SW 1271 (cell line): ENCODE data around the gene CDR2L.
"Not testable (repeated sequence)": the region's sequence is repeated elsewhere in the genome, so short reads cannot be mapped to it uniquely, and the experiment has no call there.

Source experiments
- DNase-seq, 2 experiments: peaks; one replicate each; lab custom pipeline; 2025; lab: John Stamatoyannopoulos, UW

Gene CDR2L

DNA sequence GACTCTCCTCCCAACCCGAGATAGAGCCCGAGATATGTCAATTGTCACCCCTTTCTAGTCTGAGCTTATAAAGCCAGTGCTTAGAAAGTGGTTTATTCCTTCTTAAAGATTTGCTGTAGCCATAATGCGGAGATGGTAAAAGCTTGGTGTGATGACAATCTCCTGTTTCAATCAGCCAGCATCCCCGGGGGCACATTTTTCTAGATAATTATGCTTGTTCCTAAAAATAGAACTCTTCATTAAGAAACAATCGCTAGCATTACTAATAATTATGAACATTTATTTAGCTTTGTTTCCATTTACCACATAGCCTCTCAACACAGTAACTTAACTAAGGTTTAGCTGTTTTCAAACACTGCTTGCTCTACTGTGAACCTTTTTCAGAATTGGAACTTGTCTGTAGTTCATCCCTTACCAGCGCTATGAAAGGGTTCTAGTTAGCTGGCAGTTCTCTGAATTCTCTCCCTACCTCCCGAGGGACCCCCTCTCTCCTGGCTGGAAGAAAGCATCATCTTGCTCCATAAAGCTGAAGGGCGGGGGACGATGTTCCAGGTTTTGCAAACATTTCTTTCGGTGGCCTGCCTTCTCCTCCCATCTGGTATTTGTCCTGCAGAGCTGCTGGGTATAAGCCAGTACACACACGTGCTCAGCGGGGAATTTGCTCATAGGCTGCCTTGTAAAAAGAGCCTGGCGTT lies 24.1 kb downstream of the CDR2L start:
- no peak for DNase-seq

DNA sequence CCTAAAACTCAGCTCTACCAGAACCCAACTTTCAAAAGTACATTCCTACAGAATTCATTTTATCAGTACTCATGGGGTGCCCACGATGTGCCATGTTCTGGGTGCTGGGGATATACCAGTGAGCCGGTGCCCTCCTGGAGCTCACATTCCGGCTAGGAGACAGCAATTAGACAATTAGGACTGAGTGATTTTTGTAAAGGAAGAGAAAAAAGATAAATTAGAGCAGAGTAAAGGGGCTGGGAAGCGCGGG lies 24.6 kb downstream of the CDR2L start:
- DNase-seq: no peak

DNA sequence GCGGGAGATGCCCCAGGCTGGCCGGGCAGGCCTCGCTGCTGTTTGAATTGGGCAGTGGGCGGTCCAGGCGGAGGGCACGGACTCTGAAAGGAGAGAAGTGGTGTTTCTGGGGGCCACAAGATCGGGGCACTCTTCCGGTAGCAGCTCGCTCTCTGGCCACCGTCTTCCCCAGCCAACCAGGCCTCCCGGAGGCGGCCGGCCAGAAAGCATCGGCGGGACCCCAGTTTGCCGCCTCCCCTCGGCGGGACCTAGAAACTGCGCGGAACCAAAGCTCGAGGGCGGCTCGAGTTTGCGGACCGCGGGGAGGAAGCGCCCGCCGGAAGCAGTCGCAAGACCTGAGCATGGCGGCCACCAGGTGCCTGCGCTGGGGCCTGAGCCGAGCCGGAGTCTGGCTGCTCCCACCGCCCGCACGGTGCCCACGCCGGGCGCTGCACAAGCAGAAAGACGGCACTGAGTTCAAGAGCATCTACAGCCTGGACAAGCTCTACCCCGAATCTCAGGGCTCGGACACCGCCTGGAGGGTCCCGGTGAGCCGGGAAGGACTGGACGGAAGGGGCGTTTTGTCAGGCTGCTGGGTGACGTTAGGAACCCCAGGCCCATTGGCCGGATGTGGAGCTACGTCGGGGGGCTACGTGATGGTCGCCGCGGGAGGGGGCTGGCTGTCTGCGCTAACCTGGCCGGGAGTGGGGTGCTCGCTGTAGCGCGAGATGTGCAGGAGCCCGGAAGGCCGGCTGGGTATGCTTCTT lies 25.1 kb downstream of the CDR2L start, which contains the start of gene MRPL58:
MRPL58 (plus strand) TSS at position 325 of the 746 bp plus-strand sequence; CDS start at position 342, 17 bp downstream.
- peak; percentile 65 to 81 for DNase-seq

DNA sequence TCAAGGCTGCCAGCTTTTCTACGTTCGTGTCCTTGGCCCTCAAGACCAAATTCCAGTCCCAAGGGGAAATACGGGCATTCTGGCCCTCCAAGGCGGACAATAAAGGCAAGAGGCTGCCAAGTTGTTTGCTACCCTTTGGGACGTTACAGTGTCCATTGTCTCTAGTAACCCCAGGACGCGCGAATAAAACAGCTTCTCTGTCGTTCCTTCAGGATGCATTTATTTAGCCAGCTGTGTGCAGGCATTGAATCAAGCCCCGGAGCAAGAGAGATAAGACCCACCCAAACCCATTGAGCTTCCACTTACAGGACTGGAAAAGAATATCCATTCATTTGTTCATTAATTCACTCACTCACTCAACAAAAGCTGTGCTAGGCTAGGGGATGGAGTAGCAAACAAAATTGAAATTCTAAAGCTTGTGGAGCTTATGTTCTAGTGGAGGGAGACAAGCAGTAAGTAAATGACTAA lies 25.7 kb downstream of the CDR2L start:
- no peak for DNase-seq

DNA sequence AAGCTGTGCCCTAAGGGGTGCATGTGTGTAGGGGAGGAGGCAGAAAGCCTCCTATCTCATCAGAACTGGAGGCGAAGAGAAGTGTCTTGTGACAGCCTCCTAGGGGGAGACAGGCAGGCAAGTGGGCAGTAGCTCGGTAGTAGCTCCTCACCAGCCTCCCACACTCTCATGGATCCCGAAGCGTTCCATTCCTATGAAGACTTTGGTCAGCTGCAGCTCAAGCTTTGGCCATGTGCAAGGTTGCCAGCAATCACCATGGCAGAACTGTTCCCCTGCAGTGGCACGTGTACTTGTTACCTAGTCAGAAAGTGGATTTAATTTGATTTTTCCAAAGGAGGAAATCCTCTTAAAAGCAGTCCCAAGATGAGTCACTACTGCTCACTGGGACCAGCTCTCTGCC lies 31.7 kb downstream of the CDR2L start:
- DNase-seq: no peak

DNA sequence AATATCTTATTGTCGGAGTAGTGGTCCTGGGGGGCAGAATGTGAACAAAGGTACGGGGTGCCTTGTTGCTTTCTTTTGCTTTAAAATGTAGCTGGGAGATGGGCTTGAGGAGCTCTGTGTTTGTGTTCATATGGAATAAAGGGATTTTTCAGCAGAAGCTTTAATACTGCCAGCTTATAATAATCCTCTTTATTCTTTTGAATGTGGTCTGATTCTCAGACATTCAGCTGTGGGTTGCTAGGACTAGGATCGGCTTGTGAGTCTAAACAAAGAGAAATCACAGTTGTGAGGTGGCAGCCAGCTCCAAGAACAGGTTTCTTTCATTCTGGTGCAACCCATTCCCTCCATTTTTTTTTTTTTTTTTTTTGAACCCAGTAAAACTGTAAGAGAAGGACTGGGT lies 32.3 kb downstream of the CDR2L start:
- DNase-seq: no peak

DNA sequence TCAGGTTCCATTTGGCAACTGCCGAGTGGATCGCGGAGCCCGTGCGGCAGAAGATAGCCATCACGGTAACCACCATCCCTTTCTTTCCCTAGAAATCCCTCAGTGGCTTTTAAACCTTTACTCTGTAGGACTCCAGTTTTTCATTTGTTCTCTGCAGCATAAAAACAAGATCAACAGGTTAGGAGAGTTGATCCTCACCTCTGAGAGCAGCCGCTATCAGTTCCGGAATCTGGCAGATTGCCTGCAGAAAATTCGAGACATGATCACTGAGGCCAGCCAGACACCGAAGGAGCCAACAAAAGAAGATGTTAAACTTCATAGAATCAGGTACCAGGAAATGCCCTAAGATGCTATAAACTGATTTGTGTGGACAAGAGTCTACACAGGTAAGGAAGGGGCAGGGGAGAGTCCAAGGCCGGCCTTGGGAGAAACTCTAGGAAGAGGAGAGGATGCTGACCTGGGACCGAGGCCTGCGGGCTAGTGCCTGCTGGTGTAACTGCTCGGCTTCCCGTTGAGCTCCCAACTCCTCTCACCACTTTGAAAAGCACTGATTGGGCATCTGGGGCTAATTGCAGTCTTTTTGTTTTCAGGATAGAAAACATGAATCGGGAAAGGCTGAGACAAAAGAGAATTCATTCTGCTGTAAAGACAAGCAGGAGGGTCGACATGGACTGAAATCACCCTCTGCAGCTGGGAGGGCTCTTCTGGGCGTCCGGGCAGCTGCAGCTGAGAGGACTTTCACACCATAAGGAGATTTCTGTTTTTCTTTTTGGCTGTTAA lies 33.1 kb downstream of the CDR2L start:
- no peak for DNase-seq

DNA sequence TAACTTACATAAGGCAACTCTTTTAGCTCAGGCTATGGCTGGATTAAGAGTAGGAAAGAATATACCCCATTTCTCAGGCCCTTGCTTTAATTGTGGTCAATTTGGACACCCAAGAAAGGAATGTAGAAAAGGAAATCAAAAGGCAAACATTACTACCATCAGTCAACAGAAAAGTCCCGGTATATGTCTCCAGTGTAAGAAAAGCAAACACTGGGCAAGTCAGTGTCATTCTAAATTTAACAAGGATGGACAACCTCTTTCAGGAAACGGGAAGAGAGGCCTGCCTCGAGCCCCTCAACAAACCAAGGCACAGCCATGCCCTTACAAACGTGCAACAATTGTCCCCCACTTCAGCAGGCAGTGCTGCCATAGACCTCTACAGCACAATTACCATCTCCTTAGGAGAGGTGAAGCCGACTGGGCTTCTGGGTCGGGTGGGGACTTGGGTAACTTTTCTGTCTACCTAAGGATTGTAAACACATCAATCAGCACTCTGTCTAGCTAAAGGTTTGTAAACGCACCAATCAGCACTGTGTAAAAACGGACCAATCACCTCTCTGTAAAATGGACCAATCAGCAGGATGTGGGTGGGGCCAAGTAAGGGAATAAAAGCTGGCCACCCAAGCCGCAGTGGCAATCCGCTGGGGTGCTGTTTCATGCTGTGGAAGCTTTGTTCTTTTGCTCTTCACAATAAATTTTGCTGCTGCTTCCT lies 37.4 kb downstream of the CDR2L start:
- no peak for DNase-seq

DNA sequence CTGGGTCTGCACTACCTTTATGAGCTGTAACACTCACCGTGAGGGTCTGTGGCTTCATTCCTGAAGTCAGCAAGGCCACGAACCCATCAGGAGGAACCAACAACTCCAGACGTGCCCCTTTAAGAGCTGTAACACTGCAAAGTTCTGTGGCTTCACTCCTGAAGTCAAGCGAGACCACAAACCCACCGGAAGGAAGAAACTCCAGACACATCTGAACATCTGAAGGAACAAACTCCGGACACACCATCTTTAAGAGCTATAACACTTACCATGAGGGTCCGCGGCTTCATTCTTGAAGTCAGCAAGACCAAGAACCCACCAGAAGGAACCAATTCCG lies 37.9 kb downstream of the CDR2L start:
- DNase-seq: not testable (repeated sequence)

DNA sequence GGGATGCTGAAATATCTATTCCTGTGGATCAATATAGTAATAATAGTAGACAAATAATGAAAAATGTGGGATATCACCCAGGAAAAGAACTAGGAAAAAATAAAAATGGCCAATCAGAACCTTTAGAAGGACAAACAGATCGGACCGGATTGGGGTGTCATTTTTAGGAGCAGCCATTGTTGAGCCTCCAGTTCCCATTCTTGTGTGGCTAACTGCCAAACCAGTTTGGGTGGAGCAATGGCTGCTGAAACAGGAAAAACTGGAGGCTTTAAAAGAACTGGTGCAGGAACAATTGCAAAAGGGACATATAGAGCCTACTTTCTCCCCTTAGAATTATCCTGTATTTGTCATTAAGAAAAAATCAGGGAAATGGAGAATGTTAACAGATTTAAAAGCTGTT lies 39.2 kb downstream of the CDR2L start:
- not testable (repeated sequence) for DNase-seq

DNA sequence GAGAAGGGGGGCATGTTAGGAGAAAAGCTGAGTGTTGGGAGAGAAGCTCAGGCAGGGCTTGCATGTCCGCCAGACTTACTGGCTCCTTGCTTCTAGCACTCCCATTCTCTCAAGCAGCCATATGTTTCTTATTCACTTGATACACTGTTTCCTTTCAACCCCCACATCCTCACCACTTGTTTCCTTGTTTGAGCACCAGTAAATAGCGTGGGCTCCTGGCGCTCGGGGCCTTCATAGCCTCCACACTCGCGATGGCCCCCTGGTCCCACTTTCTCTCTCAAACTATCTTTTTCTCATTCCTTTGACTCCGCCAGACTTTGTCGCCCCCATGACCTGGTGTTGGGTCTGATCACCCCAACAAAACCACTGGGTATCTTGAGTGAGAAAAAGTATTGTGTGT lies 42.7 kb downstream of the CDR2L start:
- DNase-seq: no peak

DNA sequence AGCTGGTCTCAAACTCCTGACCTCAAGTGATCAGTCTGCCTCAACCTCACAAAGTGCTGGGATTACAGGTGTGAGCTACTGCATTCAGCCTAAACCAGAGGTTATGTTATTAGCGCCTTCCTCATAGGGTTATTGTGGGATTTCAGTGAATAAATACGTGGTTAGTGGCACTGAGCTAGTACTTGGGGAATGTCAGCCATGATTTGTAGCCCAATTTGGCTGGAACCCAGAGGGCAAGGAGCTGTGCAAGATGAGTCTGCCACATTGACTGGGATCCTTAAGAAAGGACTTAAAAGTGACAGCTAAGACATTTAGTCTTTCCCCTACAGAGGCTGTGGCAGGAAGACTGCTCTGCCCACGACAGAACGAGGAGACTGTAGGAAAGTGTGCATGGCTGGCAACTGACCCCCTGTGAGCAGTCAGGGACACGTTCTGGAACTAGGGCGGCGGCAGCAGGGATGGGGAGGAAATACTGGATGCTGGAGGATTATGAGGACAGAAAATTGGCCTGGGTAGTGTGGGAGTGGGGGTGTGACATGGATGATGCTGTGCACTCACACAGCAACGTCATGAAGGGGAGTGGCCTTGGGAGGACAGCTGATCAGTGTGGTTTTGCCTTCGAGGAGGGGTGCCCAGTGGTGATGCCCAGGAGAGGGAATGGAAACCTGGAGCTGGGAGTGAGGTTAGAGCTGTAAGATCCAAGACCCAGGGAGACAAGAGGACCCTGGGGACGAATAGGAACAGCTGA lies 44.7 kb downstream of the CDR2L start:
- peak in 1 of 2 experiments; percentile 21 for DNase-seq

DNA sequence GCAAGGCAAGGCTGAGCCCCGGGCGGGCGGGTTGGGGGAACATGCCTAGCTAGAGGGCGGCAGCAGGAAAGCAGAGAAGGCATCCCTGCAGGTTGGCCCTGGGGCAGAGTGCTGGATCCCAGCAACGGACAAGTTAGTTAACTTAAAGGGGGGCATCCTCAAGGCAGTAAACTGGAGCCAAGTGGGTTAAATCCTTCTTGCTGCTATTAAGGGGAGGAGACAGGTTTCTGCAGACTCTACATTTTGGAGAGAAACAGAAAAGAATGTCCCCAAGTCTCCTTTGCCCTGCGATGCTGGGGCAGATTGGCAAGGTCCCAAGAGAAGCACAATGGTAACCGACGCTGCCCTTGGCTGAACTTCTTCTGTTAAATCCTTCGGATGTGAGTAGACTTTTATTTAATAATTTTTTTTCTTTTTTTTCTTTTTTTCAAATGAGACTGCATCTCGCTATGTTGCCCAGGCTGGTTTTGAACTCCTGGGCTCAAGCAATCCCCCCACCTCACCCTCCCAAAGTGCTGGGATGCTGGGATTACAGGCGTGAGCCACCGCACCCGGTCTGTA lies 45.4 kb downstream of the CDR2L start:
- no peak for DNase-seq

DNA sequence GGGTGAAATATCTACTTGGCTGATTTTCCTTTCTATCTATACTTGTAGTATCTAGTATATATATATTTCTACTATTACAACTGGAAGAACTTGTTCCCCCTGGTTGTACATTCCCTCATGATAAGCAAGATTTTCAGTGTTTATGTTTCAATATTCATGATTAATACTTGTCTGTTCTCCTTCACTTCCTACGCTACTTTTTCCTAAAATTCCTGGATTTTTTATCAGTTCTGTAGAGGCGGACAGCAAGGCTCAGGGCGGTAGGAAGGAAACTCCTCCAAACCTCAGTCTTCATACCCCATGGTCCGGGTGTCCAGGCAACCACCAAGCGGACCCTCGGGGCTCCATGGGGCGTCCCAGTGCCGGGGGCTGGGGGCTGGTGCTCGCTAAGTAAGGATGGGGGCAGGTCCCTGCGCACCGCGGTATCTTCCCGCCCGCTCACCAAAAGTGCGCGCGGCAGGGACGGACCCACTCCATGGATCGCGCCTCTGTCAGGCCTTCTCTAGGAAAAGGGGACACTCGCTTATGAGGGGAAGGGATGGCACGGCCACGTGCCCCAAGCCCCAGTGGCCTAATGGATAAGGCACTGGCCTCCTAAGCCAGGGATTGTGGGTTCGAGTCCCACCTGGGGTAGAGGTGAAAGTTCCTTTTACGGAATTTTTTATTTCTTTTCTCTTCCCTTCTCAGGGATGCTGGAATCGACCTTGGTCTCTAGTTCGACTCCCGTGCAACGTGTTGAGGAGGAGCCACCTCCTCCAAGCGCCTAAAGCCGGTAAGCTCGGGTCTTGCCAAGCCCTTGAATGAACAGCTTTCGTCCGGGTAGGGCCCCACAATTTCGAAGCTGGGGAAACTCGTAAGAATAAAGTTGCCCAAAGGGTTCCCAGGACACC lies 46.2 kb downstream of the CDR2L start:
- DNase-seq: peak; percentile 82 to 90

DNA sequence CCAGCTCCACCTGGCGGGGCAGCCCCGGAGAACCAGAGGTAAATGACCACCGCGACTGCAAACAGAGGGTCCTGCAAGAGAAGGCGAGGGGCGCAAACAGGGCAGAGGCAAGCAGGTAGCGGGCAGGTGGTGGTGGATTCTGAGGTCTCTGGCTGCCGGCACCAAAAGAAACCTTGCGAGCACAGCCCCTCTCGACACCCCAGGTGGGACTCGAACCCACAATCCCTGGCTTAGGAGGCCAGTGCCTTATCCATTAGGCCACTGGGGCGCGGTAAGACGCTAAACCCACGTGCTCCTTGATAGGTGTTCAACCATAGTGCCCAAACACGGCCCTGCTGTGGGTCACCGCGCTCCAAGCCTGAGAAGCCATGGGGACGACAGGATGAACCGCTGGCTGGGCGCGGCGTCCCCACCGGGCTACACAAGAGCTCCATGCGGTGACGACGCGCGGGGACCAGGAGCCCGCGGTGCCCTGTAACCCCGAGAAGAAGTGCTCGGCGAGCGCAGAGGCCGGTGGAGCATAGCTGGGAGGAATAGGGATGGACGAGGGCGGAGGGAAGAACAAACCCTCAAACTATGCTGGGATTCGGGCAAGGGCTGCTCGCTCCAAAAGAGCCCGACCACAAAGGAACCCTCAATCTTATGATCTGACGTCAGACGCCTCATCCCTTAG lies 46.9 kb downstream of the CDR2L start:
- peak; percentile 83 for DNase-seq

DNA sequence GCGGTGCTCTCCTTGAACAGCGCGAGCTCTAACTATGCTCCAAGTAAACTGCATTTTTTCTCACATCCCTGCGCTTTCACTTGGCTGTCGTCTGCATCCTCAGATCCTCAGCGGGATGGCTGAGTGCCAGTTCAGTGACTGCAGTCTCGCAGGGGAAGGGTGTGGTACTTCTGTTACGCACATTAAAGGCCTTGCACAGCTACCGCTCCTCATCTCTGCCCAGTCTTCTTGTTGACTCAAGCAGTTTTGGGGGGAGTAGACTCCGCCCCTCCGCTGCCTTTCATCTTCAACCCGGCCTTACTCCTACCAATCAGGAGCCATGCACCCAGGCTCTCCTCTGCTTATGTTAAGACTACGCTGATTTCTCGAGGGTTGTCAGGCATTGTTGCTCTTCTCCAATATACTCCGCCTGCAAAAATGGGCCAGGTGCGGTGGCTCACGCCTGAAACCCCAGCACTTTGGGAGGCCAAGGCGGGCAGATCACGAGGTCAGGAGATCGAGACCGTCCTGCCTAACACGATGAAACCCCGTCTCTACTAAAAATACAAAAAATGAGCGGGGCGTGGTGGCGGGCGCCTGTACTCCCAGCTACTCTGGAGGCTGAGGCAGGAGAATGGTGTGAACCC lies 49.3 kb downstream of the CDR2L start:
- no peak for DNase-seq

DNA sequence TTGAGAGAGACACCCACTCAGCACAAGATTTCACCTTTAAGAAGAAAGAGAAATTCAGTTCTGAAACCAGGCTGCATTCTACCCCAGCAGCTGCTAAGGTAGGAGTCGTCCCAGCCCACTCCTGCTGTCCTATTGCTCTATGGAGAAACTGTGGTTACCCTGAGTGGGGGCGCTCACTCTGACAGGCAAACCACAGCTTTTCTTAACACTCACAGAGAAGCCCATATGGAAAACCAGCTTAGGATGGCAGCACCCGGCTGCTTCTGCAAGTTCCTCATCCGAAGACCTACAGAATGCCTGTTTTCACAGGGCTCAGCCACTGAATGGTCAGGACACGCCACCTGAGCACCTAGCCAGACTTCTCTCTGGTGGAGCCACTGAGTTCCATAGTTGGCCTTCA lies 51.8 kb downstream of the CDR2L start:
- DNase-seq: no peak

DNA sequence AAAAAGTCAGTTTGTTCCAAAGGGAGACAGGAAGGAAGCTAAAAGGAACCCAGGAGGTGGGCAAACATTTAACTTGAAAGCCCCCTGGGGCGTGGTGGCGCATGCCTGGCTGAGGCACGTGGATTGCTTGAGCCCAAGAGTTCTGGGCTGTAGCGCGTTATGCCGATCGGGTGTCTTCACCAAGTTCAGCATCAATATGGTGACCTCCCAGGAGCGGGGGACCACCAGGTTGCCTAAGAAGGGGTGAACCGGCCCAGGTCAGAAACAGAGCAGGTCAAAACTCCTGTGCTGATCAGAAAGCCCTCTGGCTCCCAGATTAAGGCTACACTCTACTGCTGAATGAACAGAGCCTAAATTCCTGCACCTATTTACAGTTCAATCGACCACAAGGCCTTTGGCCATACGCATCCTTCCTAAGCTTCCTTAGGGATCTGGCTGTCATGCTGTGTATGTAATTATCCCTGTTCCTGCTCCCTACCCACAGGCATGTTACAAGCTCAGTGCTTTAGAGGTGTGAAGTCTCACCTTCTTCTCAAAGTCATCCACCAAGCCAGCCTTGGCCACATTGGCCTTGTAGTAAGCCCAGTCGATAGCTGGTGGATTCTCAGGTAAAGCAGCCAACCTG lies 54.3 kb downstream of the CDR2L start:
- no peak for DNase-seq

DNA sequence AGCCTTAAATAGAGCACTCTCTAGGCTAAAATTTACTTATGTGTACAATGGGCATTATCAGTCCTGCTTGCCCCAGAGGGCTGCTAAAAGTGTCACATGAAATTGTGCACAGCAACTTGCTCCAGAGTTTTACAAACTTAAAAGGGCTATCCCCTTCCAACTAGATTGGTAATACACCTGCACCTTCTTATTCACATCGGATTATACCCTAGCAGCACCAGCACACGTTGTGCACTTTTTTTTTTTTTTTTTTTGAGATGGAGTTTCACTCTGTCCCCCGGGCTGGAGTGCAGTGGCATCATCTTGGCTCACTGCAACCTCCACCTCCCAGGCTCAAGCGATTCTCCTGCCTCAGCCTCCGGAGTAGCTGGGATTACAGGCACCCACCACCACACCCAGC lies 56.4 kb downstream of the CDR2L start:
- DNase-seq: not testable (repeated sequence)
